GM18519 (cell line): ENCODE measurements around the gene MYH11.
"Not testable (repeated sequence)": the region's sequence is repeated elsewhere in the genome, so short reads cannot be mapped to it uniquely, and the experiment has no call there.

Source experiments
- ATAC-seq: cut with Tn5 transposase; IDR thresholded peaks from one replicate; pipeline ENCODE4 v1.9.1; 2021; ENCODE audit warnings: mild to moderate bottlenecking, moderate library complexity; ENCODE audit not compliant: unreplicated experiment, low FRiP score

The MYH11 gene

GRCh38 chr16:15757630-15758251 lies 99.1 kb downstream of the MYH11 start:
- no peak for ATAC-seq

GRCh38 chr16:15757077-15757386 lies 99.8 kb downstream of the MYH11 start:
- no peak for ATAC-seq

- ATAC-seq = no peak
Observed at GRCh38 chr16:15754821-15755534, 101.8 kb downstream of the MYH11 start.

- no peak for ATAC-seq
Observed at GRCh38 chr16:15752717-15753488, 103.9 kb downstream of the MYH11 start.

- no peak for ATAC-seq
Observed at GRCh38 chr16:15751940-15752339, 104.9 kb downstream of the MYH11 start.

GRCh38 chr16:15749985-15750384 lies 106.8 kb downstream of the MYH11 start:
- no peak for ATAC-seq

- no peak for ATAC-seq
Observed at GRCh38 chr16:15749371-15749770, 107.5 kb downstream of the MYH11 start.

GRCh38 chr16:15748654-15749053 lies 108.2 kb downstream of the MYH11 start:
- ATAC-seq = no peak

- ATAC-seq = no peak
Observed at GRCh38 chr16:15747937-15748336, 108.9 kb downstream of the MYH11 start.

GRCh38 chr16:15746332-15746731 lies 110.5 kb downstream of the MYH11 start:
- no peak for ATAC-seq

GRCh38 chr16:15743657-15744056 lies 113.2 kb downstream of the MYH11 start:
- ATAC-seq = no peak

GRCh38 chr16:15742716-15743115 lies 114.1 kb downstream of the MYH11 start:
- ATAC-seq = no peak

- no peak for ATAC-seq
Observed at GRCh38 chr16:15741207-15741871, 115.5 kb downstream of the MYH11 start.

GRCh38 chr16:15739950-15740349 lies 116.9 kb downstream of the MYH11 start:
- ATAC-seq = no peak

- no peak for ATAC-seq
Observed at GRCh38 chr16:15739464-15739863, 117.4 kb downstream of the MYH11 start.

GRCh38 chr16:15737140-15737644 lies 119.6 kb downstream of the MYH11 start:
- no peak for ATAC-seq

- ATAC-seq = no peak
Observed at GRCh38 chr16:15736529-15736928, 120.3 kb downstream of the MYH11 start.

GRCh38 chr16:15735610-15736009 lies 121.2 kb downstream of the MYH11 start:
- ATAC-seq = no peak

GRCh38 chr16:15732416-15732815 lies 124.4 kb downstream of the MYH11 start:
- no peak for ATAC-seq

- no peak for ATAC-seq
Observed at GRCh38 chr16:15729152-15729551, 127.7 kb downstream of the MYH11 start.

- ATAC-seq = not testable (repeated sequence)
Observed at GRCh38 chr16:15727697-15728096, 129.1 kb downstream of the MYH11 start.
